ENCODE measurements around the gene EOGT.

DNA sequence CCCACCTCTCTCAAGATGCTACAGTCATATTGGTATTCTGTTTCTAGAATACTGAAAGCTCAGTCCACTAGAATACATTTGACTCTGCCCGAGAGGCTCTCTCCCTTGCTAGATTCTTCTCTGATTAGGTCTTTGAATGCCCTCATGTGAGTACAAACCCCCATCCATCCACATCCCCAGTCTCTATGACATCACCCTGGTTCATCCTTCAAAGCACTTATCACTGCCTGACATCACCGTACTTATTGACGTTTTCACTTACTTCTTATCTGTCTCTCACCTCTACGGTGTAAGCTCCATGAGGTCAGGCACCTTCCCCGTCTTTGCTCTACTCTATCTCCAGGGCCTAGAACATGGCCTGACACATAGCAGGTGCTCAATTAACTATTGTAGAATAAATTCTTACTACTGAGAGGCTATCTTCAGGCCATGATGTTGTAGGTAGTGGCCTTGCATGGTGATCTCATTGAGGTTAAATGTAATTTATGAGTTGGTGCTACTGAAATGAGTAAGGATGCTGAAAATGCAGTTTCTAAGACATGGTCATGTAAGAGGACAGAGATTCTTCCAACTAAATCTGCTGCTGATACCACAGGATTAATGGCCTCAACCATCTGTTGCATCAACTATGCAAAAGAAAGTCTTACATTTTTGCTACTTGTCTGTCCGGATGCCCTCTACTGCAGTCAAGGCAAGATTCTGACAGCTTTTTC is 26.8 kb downstream of the EOGT start:
- TF ChIP-seq EP300 (IDR thresholded peaks at IDR 0.05), result no peak
- TF ChIP-seq POLR2AphosphoS5 (IDR thresholded peaks at IDR 0.05), result no peak
- TF ChIP-seq, protein P1, sequence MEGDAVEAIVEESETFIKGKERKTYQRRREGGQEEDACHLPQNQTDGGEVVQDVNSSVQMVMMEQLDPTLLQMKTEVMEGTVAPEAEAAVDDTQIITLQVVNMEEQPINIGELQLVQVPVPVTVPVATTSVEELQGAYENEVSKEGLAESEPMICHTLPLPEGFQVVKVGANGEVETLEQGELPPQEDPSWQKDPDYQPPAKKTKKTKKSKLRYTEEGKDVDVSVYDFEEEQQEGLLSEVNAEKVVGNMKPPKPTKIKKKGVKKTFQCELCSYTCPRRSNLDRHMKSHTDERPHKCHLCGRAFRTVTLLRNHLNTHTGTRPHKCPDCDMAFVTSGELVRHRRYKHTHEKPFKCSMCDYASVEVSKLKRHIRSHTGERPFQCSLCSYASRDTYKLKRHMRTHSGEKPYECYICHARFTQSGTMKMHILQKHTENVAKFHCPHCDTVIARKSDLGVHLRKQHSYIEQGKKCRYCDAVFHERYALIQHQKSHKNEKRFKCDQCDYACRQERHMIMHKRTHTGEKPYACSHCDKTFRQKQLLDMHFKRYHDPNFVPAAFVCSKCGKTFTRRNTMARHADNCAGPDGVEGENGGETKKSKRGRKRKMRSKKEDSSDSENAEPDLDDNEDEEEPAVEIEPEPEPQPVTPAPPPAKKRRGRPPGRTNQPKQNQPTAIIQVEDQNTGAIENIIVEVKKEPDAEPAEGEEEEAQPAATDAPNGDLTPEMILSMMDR (IDR thresholded peaks at IDR 0.05), result no peak
- no peak for TF ChIP-seq POLR2A (IDR thresholded peaks at IDR 0.05)
